ENCODE data around the gene GALK2.

DNA sequence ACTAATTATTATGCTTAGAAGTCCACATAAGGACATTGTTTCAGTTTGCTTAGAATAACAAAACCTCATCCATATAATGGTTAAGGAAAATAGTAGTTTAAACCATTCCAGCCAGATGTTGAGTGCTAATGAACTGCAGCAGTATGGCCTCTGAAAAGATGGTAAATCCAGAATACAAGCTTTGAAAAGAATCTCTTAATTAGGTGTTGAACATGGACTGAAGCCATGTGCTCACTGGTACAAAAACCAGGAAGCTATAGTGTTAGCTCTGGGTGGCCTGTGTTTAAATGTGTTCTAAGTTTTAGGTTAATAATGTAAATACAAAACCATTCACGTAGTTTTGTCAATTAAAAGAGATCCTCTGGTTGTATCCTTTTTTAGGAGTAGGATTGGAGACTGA, 78.2 kb downstream of the GALK2 start:
- TF ChIP-seq TEAD4 (IDR thresholded peaks at IDR 0.05; ENCODE audit: low read depth, low read length) (no peak), EZH2 (IDR thresholded peaks at IDR 0.05; ENCODE audit: low read depth, low read length, severe bottlenecking) (no peak), TAF1 (IDR thresholded peaks at IDR 0.05; ENCODE audit: low read depth, low read length) (no peak), SIX5 (IDR thresholded peaks at IDR 0.05; ENCODE audit: low read depth, low read length) (no peak), BCL11A (IDR thresholded peaks at IDR 0.05; ENCODE audit: low read depth in 2 of 2, low read length in 2 of 2) (no peak), CREB1 (IDR thresholded peaks at IDR 0.05) (no peak), POLR2A (IDR thresholded peaks at IDR 0.05; ENCODE audit: control extremely low read depth in 1 of 2, low read depth in 2 of 2, low read length in 2 of 2) (no peak), RAD21 (IDR thresholded peaks at IDR 0.05 in 1 of 2, conservative IDR thresholded peaks at IDR 0.05 in 1 of 2; ENCODE audit: low read depth in 2 of 2, low read length in 2 of 2) (no peak)
- TF ChIP-seq, protein P1, sequence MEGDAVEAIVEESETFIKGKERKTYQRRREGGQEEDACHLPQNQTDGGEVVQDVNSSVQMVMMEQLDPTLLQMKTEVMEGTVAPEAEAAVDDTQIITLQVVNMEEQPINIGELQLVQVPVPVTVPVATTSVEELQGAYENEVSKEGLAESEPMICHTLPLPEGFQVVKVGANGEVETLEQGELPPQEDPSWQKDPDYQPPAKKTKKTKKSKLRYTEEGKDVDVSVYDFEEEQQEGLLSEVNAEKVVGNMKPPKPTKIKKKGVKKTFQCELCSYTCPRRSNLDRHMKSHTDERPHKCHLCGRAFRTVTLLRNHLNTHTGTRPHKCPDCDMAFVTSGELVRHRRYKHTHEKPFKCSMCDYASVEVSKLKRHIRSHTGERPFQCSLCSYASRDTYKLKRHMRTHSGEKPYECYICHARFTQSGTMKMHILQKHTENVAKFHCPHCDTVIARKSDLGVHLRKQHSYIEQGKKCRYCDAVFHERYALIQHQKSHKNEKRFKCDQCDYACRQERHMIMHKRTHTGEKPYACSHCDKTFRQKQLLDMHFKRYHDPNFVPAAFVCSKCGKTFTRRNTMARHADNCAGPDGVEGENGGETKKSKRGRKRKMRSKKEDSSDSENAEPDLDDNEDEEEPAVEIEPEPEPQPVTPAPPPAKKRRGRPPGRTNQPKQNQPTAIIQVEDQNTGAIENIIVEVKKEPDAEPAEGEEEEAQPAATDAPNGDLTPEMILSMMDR (IDR thresholded peaks at IDR 0.05; ENCODE audit: control extremely low read depth in 1 of 3, insufficient read depth in 1 of 3, low read depth in 1 of 3, low read length in 3 of 3), result no peak
- TF ChIP-seq, protein P2, sequence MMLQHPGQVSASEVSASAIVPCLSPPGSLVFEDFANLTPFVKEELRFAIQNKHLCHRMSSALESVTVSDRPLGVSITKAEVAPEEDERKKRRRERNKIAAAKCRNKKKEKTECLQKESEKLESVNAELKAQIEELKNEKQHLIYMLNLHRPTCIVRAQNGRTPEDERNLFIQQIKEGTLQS (IDR thresholded peaks at IDR 0.05; ENCODE audit: insufficient read depth, low read depth, low read length), result no peak

Measured in H1 (cell line).